Right lobe of liver (tissue), 4 donors: ENCODE measurements around the gene CEP20.

Experiments
- CTCF ChIP-seq, 4 donors: fragments of 200-600 bp in 3 of 4; fragments of 450-650 bp in 1 of 4; IDR thresholded peaks; one replicate each; pipeline versions ENCODE4 v1.5.1 to v1.8.0; 2016 to 2022; ENCODE audit warnings: antibody characterized with exemption in 4 of 4, mild to moderate bottlenecking in 2 of 4
- POLR2A ChIP-seq: fragments of 450-650 bp; IDR thresholded peaks from one replicate; pipeline ENCODE4 v1.6.1; 2017; ENCODE audit warnings: antibody characterized with exemption, mild to moderate bottlenecking
- donor health status: DM: no; HTN: no; CAD: no.
- donor health status: DM: no; HTN: no; CAD: no.
- donor health status: DM: no; HTN: yes; CAD: no.

GRCh38 chr16:15836074-15836473 is 52.3 kb downstream of the CEP20 start:
- TF ChIP-seq POLR2A (no peak), CTCF (IDR thresholded peaks at IDR 0.05) (no peak)
